Prostate gland (tissue), 2 donors: ENCODE measurements around the gene RNGTT. TPM values are rescaled to one million over a fixed set of nuclear protein-coding genes. Genes with fewer than 3 reads are reported as not detected.

Source experiments
- DNase-seq: peaks from one replicate; pipeline ENCODE4 v3.0.0-alpha.2; 2019; ENCODE audit warnings: low spot score
- H3K27ac ChIP-seq, 2 donors: fragments of 200-600 bp; sonication (generic); 2 replicates each; pipeline ENCODE4 v1.5.1; 2017 to 2019
- H3K27me3 ChIP-seq: fragments of 200-600 bp; sonication (generic); replicated peaks from 2 replicates; pipeline ENCODE4 v1.5.1; 2019; ENCODE audit not compliant: insufficient read depth
- H3K36me3 ChIP-seq, 2 donors: fragments of 200-600 bp; sonication (generic); 1 replicate in 1 of 2; 2 replicates in 1 of 2; pipeline versions ENCODE4 v1.5.1 to v1.8.1; 2017 to 2019
- H3K4me1 ChIP-seq: fragments of 200-600 bp; sonication (generic); replicated peaks from 2 replicates; pipeline ENCODE4 v1.5.1; 2019
- H3K4me3 ChIP-seq, 2 donors: fragments of 200-600 bp; sonication (generic); 2 replicates each; pipeline ENCODE4 v1.5.1; 2017 to 2019
- H3K9me3 ChIP-seq: fragments of 200-600 bp; sonication (generic); 2 replicates; pipeline ENCODE4 v1.5.1; 2017
- CTCF ChIP-seq, 4 experiments: fragments of 200-600 bp in 2 of 4; fragments of 450-650 bp in 2 of 4; sonication (generic) in 2 of 4; IDR thresholded peaks; 1 replicate in 3 of 4; 2 replicates in 1 of 4; pipeline ENCODE4 v1.5.1; 2016 to 2019; ENCODE audit warnings: antibody characterized with exemption in 4 of 4, mild to moderate bottlenecking in 2 of 4, moderate library complexity in 2 of 4
- POLR2A ChIP-seq: fragments of 450-650 bp; IDR thresholded peaks from one replicate; pipeline ENCODE4 v1.6.1; 2016; ENCODE audit warnings: antibody characterized with exemption, mild to moderate bottlenecking
- POLR2AphosphoS5 ChIP-seq: sonication (generic); formaldehyde crosslinking; IDR thresholded peaks from one replicate; pipeline ENCODE4 v1.6.1; 2017; ENCODE audit warnings: antibody characterized with exemption
- WGBS: methylation state at CpG from one replicate; pipeline ENCODE4 v1.1.5; 2018; 5-methylcytosine and 5-hydroxymethylcytosine counted together
- intact Hi-C: fragments of 100-400 bp; cut with DNase I; formaldehyde crosslinking; loops from one replicate; pipeline ENCODE4 v1.14.2; 2022
- total RNA-seq, 2 donors: library from RNA; depleted of rRNA; stranded (reverse); fragments of >200 nt; gene quantifications; one replicate each; pipeline ENCODE4 v1.1.0, GENCODE V29; 2016

RNGTT gene
- total RNA-seq, 2 donors from 2014 or later = 10.1 to 23.6 TPM

GRCh38 chr6:88764081-88764480 lies 199.3 kb downstream of the RNGTT start:
- 97% methylated on average over 3 of the region's 3 CpGs for WGBS
- intact Hi-C loops = no loop called here
- H3K9me3 ChIP-seq = no peaks in the 10 kb centered on the region

GRCh38 chr6:88763160-88763559 lies 200.3 kb downstream of the RNGTT start:
- 98% methylated on average over 3 of the region's 3 CpGs for WGBS
- Histone ChIP-seq H3K27ac (no peak overlapping the region), H3K4me1 (no peaks in the 10 kb centered on the region), H3K9me3 (no peaks in the 10 kb centered on the region), H3K27me3 (no peaks in the 10 kb centered on the region), H3K4me3 (no peak overlapping the region), H3K36me3 (no peaks in the 10 kb centered on the region)
- DNase-seq = no peak
- TF ChIP-seq CTCF (IDR thresholded peaks at IDR 0.05) (no peak), POLR2A (no peak), POLR2AphosphoS5 (no peak)
- intact Hi-C loops = no loop called here

More at GRCh38 chr6:88764081-88764480, 199.3 kb downstream of the RNGTT start:
- Histone ChIP-seq H3K27ac (no peak overlapping the region), H3K27me3 (no peaks in the 10 kb centered on the region), H3K4me1 (no peaks in the 10 kb centered on the region), H3K4me3 (no peak overlapping the region), H3K36me3 (no peaks in the 10 kb centered on the region)
- no peak for DNase-seq
- no peak for TF ChIP-seq POLR2AphosphoS5
- no peak for TF ChIP-seq POLR2A

DNA sequence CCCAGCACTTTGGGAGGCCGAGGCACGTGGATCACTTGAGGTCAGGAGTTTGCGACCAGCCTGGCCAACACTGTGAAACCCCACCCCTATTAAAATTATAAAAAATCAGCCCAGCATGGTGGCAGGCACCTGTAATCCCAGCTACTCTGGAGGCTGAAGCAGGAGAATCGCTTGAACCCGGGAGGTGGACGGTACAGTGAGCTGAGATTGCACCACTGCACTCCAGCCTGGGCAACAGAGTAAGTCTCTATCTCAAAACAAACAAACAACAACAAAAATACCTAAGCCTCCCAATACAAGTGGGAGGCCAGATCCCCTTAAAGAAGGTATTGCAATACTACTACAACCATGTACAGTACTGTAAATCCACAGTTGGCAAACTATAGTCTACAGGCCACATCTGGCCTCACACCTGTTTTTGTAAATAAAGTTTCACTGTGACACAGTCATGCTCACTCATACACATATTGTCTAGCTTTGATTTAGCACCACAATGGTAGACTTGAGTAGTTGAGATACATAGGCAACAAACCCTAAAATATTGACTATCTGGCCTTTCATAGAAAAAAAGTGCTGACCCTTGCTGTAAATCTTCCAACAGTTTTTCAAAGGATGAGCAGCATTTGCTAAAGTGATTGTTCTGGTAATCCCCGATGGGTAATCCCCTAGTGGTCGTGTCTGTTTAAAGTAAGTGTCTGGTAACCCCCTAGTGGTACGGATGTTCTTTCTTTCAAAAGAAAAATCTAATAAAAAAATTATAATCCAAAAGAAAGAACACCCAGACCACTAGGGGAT lies 202.0 kb downstream of the RNGTT start:
- no peak overlapping the region for H3K27ac ChIP-seq
- H3K27me3 ChIP-seq = no peaks in the 10 kb centered on the region
- no peaks in the 10 kb centered on the region for H3K9me3 ChIP-seq
- no peaks in the 10 kb centered on the region for H3K36me3 ChIP-seq
- no peak for DNase-seq
- H3K4me3 ChIP-seq = no peak overlapping the region
- TF ChIP-seq CTCF (IDR thresholded peaks at IDR 0.05) = peak in 1 of 4 experiments; percentile 31
- no peak for TF ChIP-seq POLR2A
- WGBS = 89% methylated on average over 9 of the region's 9 CpGs
- H3K4me1 ChIP-seq = no peaks in the 10 kb centered on the region
- intact Hi-C loops = no loop called here

GRCh38 chr6:88760091-88760490 lies 203.3 kb downstream of the RNGTT start:
- no peak overlapping the region for H3K4me3 ChIP-seq
- TF ChIP-seq CTCF (IDR thresholded peaks at IDR 0.05) = no peak
- no peak for TF ChIP-seq POLR2AphosphoS5
- DNase-seq = no peak
- H3K27me3 ChIP-seq = no peaks in the 10 kb centered on the region
- H3K27ac ChIP-seq = no peak overlapping the region
- H3K4me1 ChIP-seq = no peaks in the 10 kb centered on the region
- 83% methylated on average over 2 of the region's 2 CpGs for WGBS
- H3K36me3 ChIP-seq = no peaks in the 10 kb centered on the region
- no peaks in the 10 kb centered on the region for H3K9me3 ChIP-seq
- intact Hi-C loops = no loop called here

DNA sequence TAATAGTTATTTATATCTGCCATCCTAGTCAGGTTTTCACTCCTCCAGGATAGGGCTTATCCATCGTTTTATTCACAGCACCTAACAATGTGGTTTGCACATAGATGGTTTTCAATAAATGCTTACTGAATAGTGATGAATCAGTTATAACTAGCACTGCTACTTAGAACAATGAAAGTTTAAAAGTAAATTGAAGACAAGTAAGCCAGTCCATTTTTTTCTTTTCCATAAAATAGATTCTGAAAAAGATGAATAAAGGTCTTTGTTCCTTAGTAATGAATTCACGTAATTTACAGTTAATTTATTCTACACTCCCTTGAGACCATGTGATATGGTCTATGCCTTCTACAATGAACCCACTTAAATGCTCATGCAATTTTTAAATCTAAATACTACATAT lies 212.5 kb downstream of the RNGTT start:
- Histone ChIP-seq H3K27ac (no peak overlapping the region), H3K27me3 (no peaks in the 10 kb centered on the region), H3K36me3 (no peaks in the 10 kb centered on the region), H3K4me3 (no peak overlapping the region), H3K4me1 (no peaks in the 10 kb centered on the region), H3K9me3 (no peaks in the 10 kb centered on the region)
- no peak for DNase-seq
- no peak for TF ChIP-seq POLR2A
- no peak for TF ChIP-seq POLR2AphosphoS5
- no peak for TF ChIP-seq CTCF (IDR thresholded peaks at IDR 0.05)
- 75% methylated on average over 2 of the region's 2 CpGs for WGBS
- intact Hi-C loops = no loop called here
